H1 (cell line): ENCODE results near the gene PTPRE. TPM values are rescaled to one million over a fixed set of nuclear protein-coding genes. Genes with fewer than 3 reads are reported as not detected.

Source experiments
- TAF7 ChIP-seq: optimal IDR thresholded peaks from 2 replicates; pipeline ENCODE3; 2011; ENCODE audit warnings: low read depth, mild to moderate bottlenecking, inconsistent platforms, low read length, moderate library complexity, borderline replicate concordance
- polyA plus RNA-seq, 7 experiments: library from polyadenylated mRNA; depleted of rRNA in 3 of 7; stranded (reverse) in 5 of 7; unstranded in 2 of 7; fragments of >200 nt in 5 of 7; fragments of 200-250 nt in 2 of 7; gene quantifications; 1 replicate in 5 of 7; 2 replicates in 1 of 7; 4 replicates in 1 of 7; pipeline versions ENCODE4 v1.2.1 to v1.2.3, GENCODE V29; 2011 to 2013; ENCODE audit warnings: missing spikeins in 2 of 7, mixed read lengths in 2 of 7
- total RNA-seq: library from RNA; stranded (reverse); fragmentation: NEBNext Ultra II Directional; extraction: Animal tissue kit (Norgen Biotek cat#: 25700); gene quantifications from 2 replicates; pipeline ENCODE4 v1.2.1, GENCODE V29; 2021

The PTPRE gene
- total and polyA plus RNA-seq, 2 of the 8 experiments (the other 6 are each of a cell fraction or from before 2014, with no cell fraction given) = 0.33 to 0.54 TPM

- TF ChIP-seq TAF7 = no peak
These were observed 144.0 kb downstream of the PTPRE start (continued) for GRCh38 chr10:128050936-128051335.
